ENCODE results near the gene TMPRSS3.

DNA sequence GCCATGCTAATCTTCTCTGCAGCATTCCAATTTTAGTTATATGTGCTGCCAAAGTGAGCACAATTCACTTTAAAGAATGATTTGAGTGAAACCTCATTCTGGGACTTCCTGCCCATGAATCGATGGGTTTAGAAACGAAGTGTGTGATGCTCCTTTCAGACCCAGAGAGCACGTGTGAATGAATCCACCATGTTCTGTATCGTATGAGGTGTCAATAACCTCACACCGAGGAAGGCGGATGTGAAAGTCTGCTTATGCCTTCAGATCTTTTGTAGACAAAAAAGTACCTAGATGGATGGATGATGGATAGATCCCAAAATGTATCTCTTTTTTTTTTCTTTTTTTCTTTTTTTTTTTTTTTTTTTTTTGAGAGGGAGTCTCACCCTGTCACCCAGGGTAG, 21.7 kb upstream of the TMPRSS3 start:
- TF ChIP-seq CTCF (conservative IDR thresholded peaks at IDR 0.05; ENCODE audit: low read length): no peak
- TF ChIP-seq EZH2phosphoT487 (IDR thresholded peaks at IDR 0.05; ENCODE audit: borderline replicate concordance): no peak
